Fibroblast of lung (primary cell): ENCODE results near the gene NCEH1. TPM values are rescaled to one million over a fixed set of nuclear protein-coding genes. Genes with fewer than 3 reads are reported as not detected.

Experiments
- DNase-seq, 2 donors: peaks; one replicate each; pipeline versions ENCODE4 v3.0.0 to v3.0.0-alpha.2; 2010; ENCODE audit warnings: low read depth in 2 of 2
- H2AFZ ChIP-seq: 2 replicates; pipeline ENCODE4 v1.5.1; 2012; ENCODE audit warnings: low read length, control low read depth, inconsistent platforms
- H3K27ac ChIP-seq: 2 replicates; pipeline ENCODE4 v1.5.1; 2011; ENCODE audit warnings: low read length, control low read depth; ENCODE audit not compliant: insufficient read depth
- H3K27me3 ChIP-seq: 2 replicates; pipeline ENCODE4 v1.5.1; 2011; ENCODE audit warnings: mild to moderate bottlenecking, low read length; ENCODE audit not compliant: control insufficient read depth, insufficient read depth
- H3K36me3 ChIP-seq: 2 replicates; pipeline ENCODE4 v1.5.1; 2011; ENCODE audit warnings: low read length; ENCODE audit not compliant: control insufficient read depth, insufficient read depth
- H3K4me1 ChIP-seq: 2 replicates; pipeline ENCODE4 v1.5.1; 2011; ENCODE audit warnings: low read length; ENCODE audit not compliant: control insufficient read depth, insufficient read depth; ENCODE audit errors: extremely low read depth
- H3K4me2 ChIP-seq: 2 replicates; pipeline ENCODE4 v1.5.1; 2011; ENCODE audit warnings: low read length, control low read depth; ENCODE audit not compliant: insufficient read depth; ENCODE audit errors: extremely low read depth
- H3K4me3 ChIP-seq, 4 experiments: fragments of 200-600 bp in 1 of 4; sonication (generic) in 1 of 4; replicated peaks in 1 of 4; 2 replicates each; pipeline ENCODE4 v1.5.1; 2011 to 2016; ENCODE audit warnings: low read length in 4 of 4, low read depth in 3 of 4, mild to moderate bottlenecking in 3 of 4, control low read depth in 2 of 4, inconsistent platforms in 1 of 4, mixed read lengths in 1 of 4; ENCODE audit not compliant: insufficient read depth in 1 of 4; ENCODE audit errors: control extremely low read depth in 1 of 4
- H3K79me2 ChIP-seq: 2 replicates; pipeline ENCODE4 v1.5.1; 2012; ENCODE audit warnings: mild to moderate bottlenecking, low read length, inconsistent platforms; ENCODE audit not compliant: control insufficient read depth, insufficient read depth
- H3K9ac ChIP-seq: 2 replicates; pipeline ENCODE4 v1.5.1; 2011; ENCODE audit warnings: mild to moderate bottlenecking, low read length, control low read depth; ENCODE audit not compliant: insufficient read depth
- H3K9me3 ChIP-seq: 2 replicates; pipeline ENCODE4 v1.5.1; 2012; ENCODE audit warnings: low read depth, low read length; ENCODE audit not compliant: control insufficient read depth, insufficient read depth
- H4K20me1 ChIP-seq: 2 replicates; pipeline ENCODE4 v1.5.1; 2011; ENCODE audit warnings: low read length; ENCODE audit not compliant: control insufficient read depth, insufficient read depth; ENCODE audit errors: extremely low read depth
- CTCF ChIP-seq, 2 donors: IDR thresholded peaks in 1 of 2; conservative IDR thresholded peaks in 1 of 2; 1 replicate in 1 of 2; 2 replicates in 1 of 2; pipeline ENCODE4 v1.5.1; 2011 to 2012; ENCODE audit warnings: low read length in 2 of 2, control low read depth in 1 of 2, inconsistent platforms in 1 of 2, low read depth in 1 of 2, mild to moderate bottlenecking in 1 of 2
- EZH2 ChIP-seq: IDR thresholded peaks from 2 replicates; pipeline ENCODE4 v1.5.1; 2012; ENCODE audit warnings: low read length, control low read depth, mild to moderate bottlenecking; ENCODE audit errors: missing control alignments
- polyA plus RNA-seq, 2 donors: library from polyadenylated mRNA; depleted of rRNA in 1 of 2; stranded (reverse) in 1 of 2; unstranded in 1 of 2; fragments of >200 nt; gene quantifications; 2 replicates each; pipeline ENCODE4 v1.2.1, GENCODE V29; 2011 to 2012; ENCODE audit warnings: missing spikeins in 1 of 2
- total RNA-seq: library from RNA; depleted of rRNA; stranded (reverse); fragments of >200 nt; gene quantifications from 2 replicates; pipeline ENCODE4 v1.2.1, GENCODE V29; 2014

NCEH1 gene
- total and polyA plus RNA-seq, 2 donors (not counting 1 experiment from before 2014, with no cell fraction given) = 9.9 to 11.4 TPM

DNA sequence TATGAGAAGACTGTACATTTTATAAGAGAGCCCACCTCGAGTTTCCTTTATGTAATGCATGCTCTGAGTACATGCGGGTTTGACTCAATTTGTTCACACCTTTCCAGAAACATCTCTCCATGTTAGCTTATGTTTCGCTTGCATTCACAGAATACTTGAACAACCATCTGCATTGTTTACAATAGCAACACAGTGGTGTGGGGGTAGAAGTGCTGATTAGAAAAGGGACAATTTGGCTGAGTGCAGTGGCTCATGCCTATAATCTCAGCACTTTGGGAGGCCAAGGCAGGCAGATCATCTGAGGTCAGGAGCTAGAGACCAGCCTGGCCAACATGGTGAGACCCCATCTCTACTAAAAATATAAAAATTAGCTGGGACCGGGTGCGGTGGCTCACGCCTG lies 60.9 kb downstream of the NCEH1 start:
- DNase-seq = no peak
- no peaks in the 10 kb centered on the region for H4K20me1 ChIP-seq
- no peak overlapping the region for H3K27ac ChIP-seq
- no peak overlapping the region for H3K9ac ChIP-seq
- no peak overlapping the region for H2AFZ ChIP-seq
- H3K4me1 ChIP-seq = peaks cover 4% of the 10 kb centered on the region
- H3K36me3 ChIP-seq = no peaks in the 10 kb centered on the region
- H3K4me2 ChIP-seq = no peak overlapping the region
- H3K4me3 ChIP-seq = no peak overlapping the region
- peaks cover 25% of the 10 kb centered on the region for H3K79me2 ChIP-seq
- H3K27me3 ChIP-seq = no peaks in the 10 kb centered on the region
- TF ChIP-seq CTCF (conservative IDR thresholded peaks at IDR 0.05 in 1 of 2, IDR thresholded peaks at IDR 0.05 in 1 of 2; ENCODE audit: low read depth in 1 of 2, low read length in 2 of 2) = no peak
- no peak for TF ChIP-seq EZH2
- no peaks in the 10 kb centered on the region for H3K9me3 ChIP-seq

DNA sequence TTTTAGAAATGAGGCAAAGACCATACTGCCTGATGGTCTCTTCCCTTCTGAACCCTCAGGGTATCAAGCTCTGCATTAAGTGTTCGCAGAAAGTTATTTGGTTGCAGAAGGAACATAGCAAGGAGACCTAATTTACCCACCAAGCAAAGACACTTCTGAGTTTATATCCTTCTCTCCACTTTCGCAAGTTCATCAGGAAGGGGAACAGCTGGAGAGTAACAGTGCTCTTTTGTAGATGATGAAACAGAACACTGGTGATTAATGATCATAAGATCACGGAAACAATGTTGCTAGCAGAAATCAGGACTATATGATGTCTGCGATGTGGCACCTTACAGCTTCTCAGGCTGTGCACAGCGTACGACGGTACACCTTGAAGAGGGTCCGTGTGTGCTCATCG lies 62.1 kb downstream of the NCEH1 start:
- peak; percentile 36 to 82 for DNase-seq

GRCh38 chr3:172647823-172648222 lies 63.0 kb downstream of the NCEH1 start:
- Histone ChIP-seq H3K36me3 (no peaks in the 10 kb centered on the region), H2AFZ (no peak overlapping the region), H3K4me3 (no peak overlapping the region), H3K4me1 (peaks cover 4% of the 10 kb centered on the region), H3K27me3 (no peaks in the 10 kb centered on the region), H3K4me2 (no peak overlapping the region), H3K9me3 (no peaks in the 10 kb centered on the region), H4K20me1 (no peaks in the 10 kb centered on the region), H3K27ac (no peak overlapping the region), H3K79me2 (peaks cover 20% of the 10 kb centered on the region), H3K9ac (no peak overlapping the region)
- DNase-seq = no peak
- TF ChIP-seq CTCF (conservative IDR thresholded peaks at IDR 0.05 in 1 of 2, IDR thresholded peaks at IDR 0.05 in 1 of 2; ENCODE audit: low read depth in 1 of 2, low read length in 2 of 2) (no peak), EZH2 (no peak)

More for the DNA sequence above, 62.1 kb downstream of the NCEH1 start:
- Histone ChIP-seq H4K20me1 (no peaks in the 10 kb centered on the region), H3K27ac (no peak overlapping the region), H3K36me3 (no peaks in the 10 kb centered on the region), H3K4me1 (peaks cover 4% of the 10 kb centered on the region), H3K27me3 (no peaks in the 10 kb centered on the region), H3K9me3 (no peaks in the 10 kb centered on the region), H3K4me2 (no peak overlapping the region), H3K79me2 (peaks cover 22% of the 10 kb centered on the region), H3K4me3 (no peak overlapping the region), H2AFZ (no peak overlapping the region), H3K9ac (no peak overlapping the region)
- TF ChIP-seq CTCF (conservative IDR thresholded peaks at IDR 0.05 in 1 of 2, IDR thresholded peaks at IDR 0.05 in 1 of 2; ENCODE audit: low read depth in 1 of 2, low read length in 2 of 2) (no peak), EZH2 (no peak)
